Fibroblast of lung (primary cell): ENCODE results near the gene BMPR1A. TPM values are rescaled to one million over a fixed set of nuclear protein-coding genes. Genes with fewer than 3 reads are reported as not detected.
"Not testable (repeated sequence)": the region's sequence is repeated elsewhere in the genome, so short reads cannot be mapped to it uniquely, and the experiment has no call there.

Experiments used
- DNase-seq, 2 donors: peaks; one replicate each; pipeline versions ENCODE4 v3.0.0 to v3.0.0-alpha.2; 2010; ENCODE audit warnings: low read depth in 2 of 2
- H2AFZ ChIP-seq: 2 replicates; pipeline ENCODE4 v1.5.1; 2012; ENCODE audit warnings: low read length, control low read depth, inconsistent platforms
- H3K27ac ChIP-seq: 2 replicates; pipeline ENCODE4 v1.5.1; 2011; ENCODE audit warnings: low read length, control low read depth; ENCODE audit not compliant: insufficient read depth
- H3K27me3 ChIP-seq: 2 replicates; pipeline ENCODE4 v1.5.1; 2011; ENCODE audit warnings: mild to moderate bottlenecking, low read length; ENCODE audit not compliant: control insufficient read depth, insufficient read depth
- H3K36me3 ChIP-seq: 2 replicates; pipeline ENCODE4 v1.5.1; 2011; ENCODE audit warnings: low read length; ENCODE audit not compliant: control insufficient read depth, insufficient read depth
- H3K4me1 ChIP-seq: 2 replicates; pipeline ENCODE4 v1.5.1; 2011; ENCODE audit warnings: low read length; ENCODE audit not compliant: control insufficient read depth, insufficient read depth; ENCODE audit errors: extremely low read depth
- H3K4me2 ChIP-seq: 2 replicates; pipeline ENCODE4 v1.5.1; 2011; ENCODE audit warnings: low read length, control low read depth; ENCODE audit not compliant: insufficient read depth; ENCODE audit errors: extremely low read depth
- H3K4me3 ChIP-seq, 4 experiments: fragments of 200-600 bp in 1 of 4; sonication (generic) in 1 of 4; replicated peaks in 1 of 4; 2 replicates each; pipeline ENCODE4 v1.5.1; 2011 to 2016; ENCODE audit warnings: low read length in 4 of 4, low read depth in 3 of 4, mild to moderate bottlenecking in 3 of 4, control low read depth in 2 of 4, inconsistent platforms in 1 of 4, mixed read lengths in 1 of 4; ENCODE audit not compliant: insufficient read depth in 1 of 4; ENCODE audit errors: control extremely low read depth in 1 of 4
- H3K79me2 ChIP-seq: 2 replicates; pipeline ENCODE4 v1.5.1; 2012; ENCODE audit warnings: mild to moderate bottlenecking, low read length, inconsistent platforms; ENCODE audit not compliant: control insufficient read depth, insufficient read depth
- H3K9ac ChIP-seq: 2 replicates; pipeline ENCODE4 v1.5.1; 2011; ENCODE audit warnings: mild to moderate bottlenecking, low read length, control low read depth; ENCODE audit not compliant: insufficient read depth
- H3K9me3 ChIP-seq: 2 replicates; pipeline ENCODE4 v1.5.1; 2012; ENCODE audit warnings: low read depth, low read length; ENCODE audit not compliant: control insufficient read depth, insufficient read depth
- H4K20me1 ChIP-seq: 2 replicates; pipeline ENCODE4 v1.5.1; 2011; ENCODE audit warnings: low read length; ENCODE audit not compliant: control insufficient read depth, insufficient read depth; ENCODE audit errors: extremely low read depth
- EZH2 ChIP-seq: IDR thresholded peaks from 2 replicates; pipeline ENCODE4 v1.5.1; 2012; ENCODE audit warnings: low read length, control low read depth, mild to moderate bottlenecking; ENCODE audit errors: missing control alignments
- polyA plus RNA-seq, 2 donors: library from polyadenylated mRNA; depleted of rRNA in 1 of 2; stranded (reverse) in 1 of 2; unstranded in 1 of 2; fragments of >200 nt; gene quantifications; 2 replicates each; pipeline ENCODE4 v1.2.1, GENCODE V29; 2011 to 2012; ENCODE audit warnings: missing spikeins in 1 of 2
- total RNA-seq: library from RNA; depleted of rRNA; stranded (reverse); fragments of >200 nt; gene quantifications from 2 replicates; pipeline ENCODE4 v1.2.1, GENCODE V29; 2014
- TF ChIP-seq, protein P1 (sequence below), 2 donors: IDR thresholded peaks in 1 of 2; conservative IDR thresholded peaks in 1 of 2; 1 replicate in 1 of 2; 2 replicates in 1 of 2; pipeline ENCODE4 v1.5.1; 2011 to 2012; ENCODE audit warnings: low read length in 2 of 2, control low read depth in 1 of 2, inconsistent platforms in 1 of 2, low read depth in 1 of 2, mild to moderate bottlenecking in 1 of 2

The BMPR1A gene
- total and polyA plus RNA-seq, 2 donors (not counting 1 experiment from before 2014, with no cell fraction given) = 52.8 to 61.8 TPM

DNA sequence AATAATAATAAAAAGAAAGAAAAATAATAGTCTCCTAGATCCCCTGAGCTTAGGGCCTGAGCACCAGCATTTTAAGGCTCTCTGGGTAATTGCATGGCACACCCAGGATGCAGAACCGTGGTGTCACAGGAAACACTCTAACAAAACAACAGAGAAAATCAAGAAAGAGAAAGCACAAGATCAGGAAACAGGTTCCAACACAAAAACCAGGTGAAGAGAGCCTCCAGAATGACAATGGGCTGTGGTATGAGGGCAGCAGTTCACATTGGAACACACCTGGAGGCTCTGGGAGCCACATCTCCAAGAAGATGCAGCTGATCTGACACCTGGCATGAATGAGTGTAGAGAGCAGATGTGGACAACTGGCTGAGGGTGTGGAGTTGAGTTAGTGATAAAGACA is 193.9 kb downstream of the BMPR1A start:
- Histone ChIP-seq H3K27me3 (no peaks in the 10 kb centered on the region), H3K79me2 (no peaks in the 10 kb centered on the region), H3K27ac (no peak overlapping the region), H4K20me1 (no peaks in the 10 kb centered on the region), H2AFZ (no peak overlapping the region), H3K4me2 (no peak overlapping the region), H3K36me3 (no peaks in the 10 kb centered on the region), H3K9me3 (no peaks in the 10 kb centered on the region), H3K4me1 (no peaks in the 10 kb centered on the region), H3K9ac (no peak overlapping the region), H3K4me3 (no peak overlapping the region)
- no peak for DNase-seq
- TF ChIP-seq, protein P1, sequence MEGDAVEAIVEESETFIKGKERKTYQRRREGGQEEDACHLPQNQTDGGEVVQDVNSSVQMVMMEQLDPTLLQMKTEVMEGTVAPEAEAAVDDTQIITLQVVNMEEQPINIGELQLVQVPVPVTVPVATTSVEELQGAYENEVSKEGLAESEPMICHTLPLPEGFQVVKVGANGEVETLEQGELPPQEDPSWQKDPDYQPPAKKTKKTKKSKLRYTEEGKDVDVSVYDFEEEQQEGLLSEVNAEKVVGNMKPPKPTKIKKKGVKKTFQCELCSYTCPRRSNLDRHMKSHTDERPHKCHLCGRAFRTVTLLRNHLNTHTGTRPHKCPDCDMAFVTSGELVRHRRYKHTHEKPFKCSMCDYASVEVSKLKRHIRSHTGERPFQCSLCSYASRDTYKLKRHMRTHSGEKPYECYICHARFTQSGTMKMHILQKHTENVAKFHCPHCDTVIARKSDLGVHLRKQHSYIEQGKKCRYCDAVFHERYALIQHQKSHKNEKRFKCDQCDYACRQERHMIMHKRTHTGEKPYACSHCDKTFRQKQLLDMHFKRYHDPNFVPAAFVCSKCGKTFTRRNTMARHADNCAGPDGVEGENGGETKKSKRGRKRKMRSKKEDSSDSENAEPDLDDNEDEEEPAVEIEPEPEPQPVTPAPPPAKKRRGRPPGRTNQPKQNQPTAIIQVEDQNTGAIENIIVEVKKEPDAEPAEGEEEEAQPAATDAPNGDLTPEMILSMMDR (conservative IDR thresholded peaks at IDR 0.05 in 1 of 2, IDR thresholded peaks at IDR 0.05 in 1 of 2; ENCODE audit: low read depth in 1 of 2, low read length in 2 of 2) = no peak
- TF ChIP-seq EZH2 = no peak

DNA sequence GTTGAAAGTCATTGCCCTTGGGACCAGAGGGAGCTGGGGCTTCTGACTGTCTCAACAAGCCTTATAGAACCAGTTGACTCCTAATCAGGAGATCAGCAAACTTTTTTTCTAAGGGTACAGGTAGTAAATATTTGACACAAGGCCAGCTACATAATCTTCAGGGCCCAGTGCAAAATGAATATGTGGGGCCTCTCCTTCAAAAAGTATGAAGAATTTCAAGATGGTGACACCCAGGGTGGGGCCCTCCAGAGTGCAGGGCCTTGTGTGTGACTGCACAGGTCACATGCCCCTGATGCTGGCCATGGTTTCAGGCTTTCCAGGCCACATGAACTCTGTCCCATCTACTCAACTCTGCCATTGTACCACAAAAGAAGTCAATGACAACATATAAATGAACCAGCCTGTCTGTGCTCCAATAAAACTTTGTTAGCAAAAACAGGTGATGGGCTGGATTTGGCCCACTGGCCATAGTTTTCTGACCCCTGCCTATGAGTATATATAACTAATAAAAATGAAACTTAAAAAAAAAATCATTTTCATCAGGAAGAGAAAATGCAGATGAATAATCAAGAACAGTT is 194.9 kb downstream of the BMPR1A start:
- Histone ChIP-seq H3K4me3 (no peak overlapping the region), H3K4me1 (no peaks in the 10 kb centered on the region), H3K9ac (no peak overlapping the region), H4K20me1 (no peaks in the 10 kb centered on the region), H3K36me3 (no peaks in the 10 kb centered on the region), H3K27me3 (no peaks in the 10 kb centered on the region), H2AFZ (no peak overlapping the region), H3K4me2 (no peak overlapping the region), H3K79me2 (no peaks in the 10 kb centered on the region), H3K9me3 (no peaks in the 10 kb centered on the region), H3K27ac (no peak overlapping the region)
- TF ChIP-seq EZH2 = no peak
- TF ChIP-seq, protein P1 (conservative IDR thresholded peaks at IDR 0.05 in 1 of 2, IDR thresholded peaks at IDR 0.05 in 1 of 2; ENCODE audit: low read depth in 1 of 2, low read length in 2 of 2) = no peak
- DNase-seq = no peak

DNA sequence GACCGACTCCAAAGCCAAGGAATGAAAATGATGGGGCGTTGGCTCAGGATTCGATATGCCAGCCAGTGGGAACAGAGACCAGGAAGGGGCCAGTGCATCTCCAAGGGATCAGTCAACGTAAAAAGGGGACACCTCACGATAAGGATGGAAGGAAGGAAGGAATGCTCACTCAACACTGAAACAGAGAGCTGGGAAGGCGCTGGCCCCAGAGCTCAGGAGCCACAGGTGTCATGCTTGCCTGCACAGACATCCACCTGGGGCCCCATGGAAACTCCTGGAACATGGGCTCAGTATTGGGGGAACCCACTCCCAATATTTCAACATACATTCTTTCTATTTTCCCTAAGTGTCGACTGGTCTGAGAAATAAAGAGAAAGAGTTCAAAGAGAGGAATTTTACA is 195.7 kb downstream of the BMPR1A start:
- Histone ChIP-seq H3K9ac (no peak overlapping the region), H3K9me3 (no peaks in the 10 kb centered on the region), H3K4me1 (no peaks in the 10 kb centered on the region), H3K27me3 (no peaks in the 10 kb centered on the region), H3K79me2 (no peaks in the 10 kb centered on the region), H3K4me2 (no peak overlapping the region), H3K36me3 (no peaks in the 10 kb centered on the region), H4K20me1 (no peaks in the 10 kb centered on the region), H2AFZ (no peak overlapping the region), H3K27ac (no peak overlapping the region), H3K4me3 (no peak overlapping the region)
- TF ChIP-seq, protein P1 (conservative IDR thresholded peaks at IDR 0.05 in 1 of 2, IDR thresholded peaks at IDR 0.05 in 1 of 2; ENCODE audit: low read depth in 1 of 2, low read length in 2 of 2) = no peak
- no peak for TF ChIP-seq EZH2
- no peak for DNase-seq

DNA sequence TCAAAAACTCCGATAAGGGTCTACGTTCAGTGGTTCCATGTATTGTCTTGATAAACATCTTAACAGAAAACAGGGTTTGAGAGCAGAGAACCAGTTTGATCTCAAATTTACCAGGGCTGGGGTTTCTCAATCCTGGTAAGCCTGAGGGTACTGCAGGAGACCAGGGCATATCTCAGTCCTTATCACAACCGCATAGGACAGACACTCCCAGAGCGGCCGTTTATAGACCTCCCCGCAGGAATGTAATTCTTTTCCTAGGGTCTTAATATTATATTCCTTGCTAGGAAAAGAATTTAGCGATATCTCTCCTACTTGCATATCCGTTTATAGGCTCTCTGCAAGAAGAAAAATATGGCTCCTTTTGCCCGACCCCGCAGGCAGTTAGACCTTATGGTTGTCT is 196.3 kb downstream of the BMPR1A start:
- H3K27me3 ChIP-seq, H3K4me3 ChIP-seq, H3K9me3 ChIP-seq, H3K27ac ChIP-seq, H3K4me1 ChIP-seq, H3K36me3 ChIP-seq, H3K4me2 ChIP-seq, H3K9ac ChIP-seq, DNase-seq, H3K79me2 ChIP-seq, H4K20me1 ChIP-seq, H2AFZ ChIP-seq: not testable (repeated sequence)
